Stimulated activated memory B cell treated with anti-CD40 and anti-IgM and Interleukin-4, amounts not matched to agents 10 μg/mL and 1 μg/mL and 100 μg/mL, for 72 hours (primary cell): ENCODE measurements around the gene RGS4.

Experiments used
- ATAC-seq: fragments of 150-1000 bp; cut with Tn5 transposase; 2 replicates; pipeline ENCODE4 v1.10.0; 2021
- H3K27ac Mint-ChIP-seq: one replicate; pipeline ENCODE4 v1.8.0; 2022; ENCODE audit warnings: mild to moderate bottlenecking, mixed read lengths
- H3K27me3 Mint-ChIP-seq: one replicate; pipeline ENCODE4 v1.8.0; 2022; ENCODE audit warnings: mixed read lengths
- H3K36me3 Mint-ChIP-seq: one replicate; pipeline ENCODE4 v1.8.0; 2022; ENCODE audit warnings: mixed read lengths
- H3K4me1 Mint-ChIP-seq: one replicate; pipeline ENCODE4 v1.8.0; 2022; ENCODE audit warnings: mixed read lengths
- H3K4me3 Mint-ChIP-seq: one replicate; pipeline ENCODE4 v1.8.0; 2022; ENCODE audit warnings: mild to moderate bottlenecking, moderate library complexity, mixed read lengths
- H3K9me3 Mint-ChIP-seq: one replicate; pipeline ENCODE4 v1.8.0; 2022; ENCODE audit warnings: mixed read lengths

The RGS4 gene

DNA sequence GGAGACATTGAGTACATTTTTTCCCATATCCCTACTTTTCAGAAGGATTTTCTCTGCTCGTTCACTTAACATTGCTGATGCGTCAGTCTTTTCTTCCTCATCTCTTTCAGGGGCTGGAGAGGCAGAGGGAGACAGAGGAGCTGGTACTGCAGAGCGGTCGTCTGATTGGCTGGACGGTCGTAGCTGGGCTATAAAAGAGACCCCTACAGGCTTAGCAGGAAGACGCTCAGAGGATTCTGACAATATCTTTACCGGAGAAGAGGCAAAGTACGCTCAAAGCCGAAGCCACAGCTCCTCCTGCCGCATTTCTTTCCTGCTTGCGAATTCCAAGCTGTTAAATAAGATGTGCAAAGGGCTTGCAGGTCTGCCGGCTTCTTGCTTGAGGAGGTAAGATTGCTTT is at the start of gene RGS4:
RGS4 (plus strand) TSS at position 220 of the 400 bp plus-strand sequence; CDS start at position 344, 124 bp downstream.
- H3K36me3 Mint-ChIP-seq: no peaks in the 10 kb centered on the region

DNA sequence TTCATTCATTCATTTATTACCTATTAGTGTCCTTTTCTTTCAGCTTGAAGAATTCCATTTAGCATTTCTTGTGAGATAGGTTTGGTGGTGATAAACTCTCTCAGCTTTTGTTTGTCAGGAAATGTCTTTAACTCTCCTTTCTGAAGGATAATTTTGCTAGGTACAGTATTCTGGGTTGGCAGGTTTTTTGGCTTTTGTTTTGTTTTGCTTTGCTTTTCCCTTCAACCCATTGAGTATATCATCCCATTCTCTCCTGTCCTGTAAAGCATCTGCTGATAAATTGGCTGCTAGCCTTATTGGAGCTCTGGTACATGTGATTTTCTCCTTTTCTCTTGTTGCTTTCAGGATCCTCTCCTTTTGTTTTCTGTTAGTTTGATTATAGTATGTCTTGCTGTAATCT is 47.0 kb upstream of the RGS4 start:
- no peak overlapping the region for H3K4me3 Mint-ChIP-seq

More for the DNA sequence above, at the start of gene RGS4:
- Mint-ChIP-seq H3K27me3 (peaks cover 38% of the 10 kb centered on the region), H3K4me1 (no peaks in the 10 kb centered on the region), H3K27ac (no peak within 1 kb of the TSS), H3K9me3 (no peaks in the 10 kb centered on the region), H3K4me3 (no peak within 1 kb of the TSS)
- ATAC-seq: no peak

DNA sequence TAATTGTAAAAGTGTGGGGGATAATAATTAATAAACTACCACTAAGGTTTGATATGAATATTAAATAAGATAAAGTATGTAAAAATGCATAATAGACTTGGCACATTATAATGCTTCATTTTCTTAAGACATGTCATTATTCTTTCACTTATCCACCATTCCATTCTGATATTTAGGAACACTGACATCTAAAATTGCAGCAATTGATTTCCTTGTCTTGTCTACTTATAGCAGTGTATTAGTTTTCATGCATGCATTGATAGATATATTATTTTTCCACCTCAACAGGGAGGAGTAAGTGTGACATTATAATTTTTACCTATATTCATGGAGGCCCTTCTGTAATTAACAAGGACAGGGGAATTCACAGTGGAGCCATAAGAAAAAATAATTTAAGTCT is 41.6 kb upstream of the RGS4 start:
- no peak overlapping the region for H3K4me3 Mint-ChIP-seq
- no peaks in the 10 kb centered on the region for H3K4me1 Mint-ChIP-seq
- no peak overlapping the region for H3K27ac Mint-ChIP-seq
- ATAC-seq: no peak
- peaks cover 8% of the 10 kb centered on the region for H3K9me3 Mint-ChIP-seq
- H3K36me3 Mint-ChIP-seq: no peaks in the 10 kb centered on the region
- no peaks in the 10 kb centered on the region for H3K27me3 Mint-ChIP-seq

More for the DNA sequence above, 47.0 kb upstream of the RGS4 start:
- Mint-ChIP-seq H3K9me3 (peaks cover 22% of the 10 kb centered on the region), H3K36me3 (no peaks in the 10 kb centered on the region), H3K27ac (no peak overlapping the region), H3K4me1 (no peaks in the 10 kb centered on the region), H3K27me3 (peaks cover 9% of the 10 kb centered on the region)
- ATAC-seq: no peak

DNA sequence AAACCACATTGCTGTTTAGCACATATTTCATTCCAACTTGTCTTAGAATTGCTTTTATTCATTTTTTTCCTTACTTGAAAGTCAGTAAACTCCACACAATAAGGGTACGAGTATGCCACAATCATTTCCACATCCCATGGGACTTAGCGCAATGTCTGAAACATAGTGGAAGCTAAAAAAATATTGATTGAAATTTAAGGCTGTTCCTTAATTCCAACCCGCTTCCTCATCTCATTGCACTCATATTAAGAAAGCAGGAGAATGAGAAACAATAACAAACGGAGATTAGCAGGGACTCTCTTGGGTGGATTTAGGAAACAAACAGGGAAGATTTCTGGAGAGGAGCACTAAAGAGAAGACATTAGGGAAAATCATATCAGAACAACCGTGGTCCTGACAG is 39.3 kb upstream of the RGS4 start:
- no peaks in the 10 kb centered on the region for H3K9me3 Mint-ChIP-seq
- no peak overlapping the region for H3K27ac Mint-ChIP-seq

DNA sequence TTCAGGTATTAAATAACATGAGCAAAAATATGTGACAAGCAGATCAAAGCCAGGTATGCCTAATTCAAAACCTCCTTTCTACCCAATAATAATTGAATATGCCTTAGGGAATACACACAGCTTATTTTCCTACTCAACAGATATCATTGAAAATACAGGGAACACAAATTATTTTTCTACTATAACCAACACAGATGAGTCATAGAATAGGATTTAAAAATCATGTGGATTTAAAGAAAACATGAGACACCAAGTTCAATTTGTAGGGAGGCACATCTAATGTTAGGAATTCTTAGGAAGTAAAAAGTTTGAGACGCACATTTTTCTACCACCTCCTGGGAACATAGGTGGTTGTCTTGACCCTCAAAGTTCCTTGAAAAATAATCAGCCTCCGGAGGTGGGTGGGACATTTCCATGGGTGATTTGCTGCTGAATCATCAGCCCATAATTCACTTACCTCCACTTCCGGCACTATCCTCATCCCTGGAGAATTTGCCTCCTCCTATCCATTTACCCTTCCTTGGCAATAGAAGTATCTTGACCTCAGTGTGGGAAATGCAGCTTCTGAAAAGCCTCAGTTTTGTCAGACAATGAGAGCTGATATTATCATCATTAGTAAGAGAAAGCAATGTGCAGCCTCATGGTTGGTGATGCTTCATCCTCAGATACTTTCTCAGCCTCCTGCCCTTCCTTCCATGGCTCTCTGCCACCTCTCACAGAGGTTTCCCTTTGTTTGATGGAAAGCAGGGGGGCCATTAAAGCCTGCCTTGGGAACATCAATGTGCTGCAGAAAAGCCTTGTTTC is 33.5 kb upstream of the RGS4 start:
- H3K9me3 Mint-ChIP-seq: no peaks in the 10 kb centered on the region
- no peak overlapping the region for H3K4me3 Mint-ChIP-seq
- no peak overlapping the region for H3K27ac Mint-ChIP-seq
- H3K4me1 Mint-ChIP-seq: no peaks in the 10 kb centered on the region
- no peaks in the 10 kb centered on the region for H3K36me3 Mint-ChIP-seq
- no peak for ATAC-seq
- peaks cover 9% of the 10 kb centered on the region for H3K27me3 Mint-ChIP-seq

More for the DNA sequence above, 39.3 kb upstream of the RGS4 start:
- no peaks in the 10 kb centered on the region for H3K4me1 Mint-ChIP-seq
- no peak for ATAC-seq
- no peak overlapping the region for H3K4me3 Mint-ChIP-seq
- no peaks in the 10 kb centered on the region for H3K36me3 Mint-ChIP-seq
- H3K27me3 Mint-ChIP-seq: peaks cover 9% of the 10 kb centered on the region

DNA sequence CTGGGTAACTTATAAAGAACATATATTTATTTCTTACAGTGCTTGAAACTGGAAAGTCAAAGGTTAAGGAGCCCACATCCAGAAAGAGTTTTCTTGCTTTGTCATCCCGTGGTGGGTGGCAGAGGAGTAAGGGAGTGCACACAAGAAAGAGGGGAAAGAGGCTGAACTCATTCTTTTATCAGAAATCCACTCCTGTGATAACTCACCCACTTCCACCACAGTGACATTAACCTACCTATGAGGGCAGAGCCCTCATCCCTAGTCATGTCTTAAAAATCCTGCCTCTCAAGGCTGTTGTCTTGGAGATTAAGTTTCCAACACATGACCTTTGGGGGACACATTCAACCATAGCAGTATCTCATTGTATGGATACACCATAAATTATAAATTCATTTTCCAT is 32.5 kb upstream of the RGS4 start:
- Mint-ChIP-seq H3K4me3 (no peak overlapping the region), H3K9me3 (no peaks in the 10 kb centered on the region), H3K27me3 (peaks cover 9% of the 10 kb centered on the region), H3K27ac (no peak overlapping the region), H3K36me3 (no peaks in the 10 kb centered on the region), H3K4me1 (no peaks in the 10 kb centered on the region)
- ATAC-seq: no peak

DNA sequence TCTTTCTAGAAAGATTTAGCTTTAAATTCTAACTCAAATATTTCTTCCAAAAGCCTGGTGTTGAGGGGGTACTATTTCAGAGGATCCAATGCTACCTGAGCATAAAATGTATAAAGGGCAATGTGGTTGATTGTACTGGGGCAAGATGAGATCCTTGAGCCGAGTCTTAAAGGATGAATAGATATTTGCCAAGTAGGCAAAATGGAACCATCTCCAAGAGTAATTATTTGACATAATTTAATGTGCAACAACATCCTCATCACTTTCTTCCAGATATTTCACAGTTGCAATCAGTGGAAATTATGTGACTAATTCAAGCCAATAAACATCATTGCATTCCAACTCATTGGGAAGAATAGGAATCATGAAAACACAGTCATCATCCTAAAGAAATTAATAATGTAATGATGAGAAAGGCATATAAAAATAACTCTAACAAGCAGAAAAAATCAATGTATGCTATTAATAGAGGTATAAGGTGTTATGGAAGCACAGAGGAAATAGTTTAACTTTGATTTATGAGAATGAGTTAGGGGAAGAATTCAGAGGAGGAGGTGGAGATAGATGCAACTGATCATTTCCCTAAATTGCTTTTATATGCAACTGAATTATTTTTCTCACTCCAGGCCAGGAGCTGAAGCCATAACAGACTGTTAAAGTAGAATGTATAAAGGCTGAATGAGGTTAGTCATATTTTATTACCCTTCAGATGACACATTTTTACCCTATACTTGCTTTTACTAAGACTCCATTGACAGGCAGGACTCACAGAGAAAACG is 30.0 kb upstream of the RGS4 start:
- ATAC-seq: no peak
- Mint-ChIP-seq H3K4me1 (no peaks in the 10 kb centered on the region), H3K9me3 (no peaks in the 10 kb centered on the region), H3K4me3 (no peak overlapping the region), H3K36me3 (no peaks in the 10 kb centered on the region), H3K27ac (no peak overlapping the region), H3K27me3 (no peaks in the 10 kb centered on the region)

DNA sequence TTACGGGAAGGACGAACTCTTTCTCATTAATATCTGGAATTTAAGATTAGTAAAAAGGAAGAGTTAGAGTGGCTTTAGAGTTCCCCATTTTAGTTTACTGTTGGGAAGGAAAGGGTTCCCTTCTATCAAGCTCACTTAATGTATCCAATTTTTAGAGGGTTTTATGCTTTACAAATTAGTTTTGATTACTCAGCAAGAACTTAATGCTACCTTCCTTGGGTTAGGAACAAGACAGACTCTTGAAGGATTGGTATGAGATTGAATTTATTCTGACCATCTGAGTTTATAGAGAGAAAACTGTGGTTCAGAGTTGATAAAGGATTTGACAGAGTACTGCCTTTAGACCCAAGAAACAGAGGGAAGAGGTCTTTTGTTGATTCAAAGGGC is 29.5 kb upstream of the RGS4 start:
- Mint-ChIP-seq H3K9me3 (no peaks in the 10 kb centered on the region), H3K27ac (no peak overlapping the region), H3K36me3 (no peaks in the 10 kb centered on the region), H3K27me3 (peaks cover 5% of the 10 kb centered on the region), H3K4me3 (no peak overlapping the region), H3K4me1 (no peaks in the 10 kb centered on the region)
- no peak for ATAC-seq

DNA sequence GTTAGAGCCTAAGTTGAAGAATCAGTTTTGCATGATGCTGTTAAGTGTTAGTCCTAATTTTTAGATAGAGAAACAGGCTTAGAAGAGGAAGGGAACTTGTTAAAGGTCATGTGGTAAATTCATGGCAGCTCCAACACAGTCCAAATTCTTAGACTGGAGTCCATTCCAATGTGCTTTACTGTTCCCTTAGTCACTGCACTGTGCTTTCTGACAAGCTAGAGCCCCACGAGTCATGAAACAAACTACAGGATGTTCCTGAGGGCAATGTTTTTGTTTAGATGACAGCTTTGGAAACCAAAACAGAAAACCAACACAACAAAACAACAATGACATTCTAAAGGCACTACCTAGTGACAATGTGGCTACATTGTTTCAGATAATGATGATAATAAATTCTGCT is 23.1 kb upstream of the RGS4 start:
- H3K4me1 Mint-ChIP-seq: no peaks in the 10 kb centered on the region
- no peak for ATAC-seq

DNA sequence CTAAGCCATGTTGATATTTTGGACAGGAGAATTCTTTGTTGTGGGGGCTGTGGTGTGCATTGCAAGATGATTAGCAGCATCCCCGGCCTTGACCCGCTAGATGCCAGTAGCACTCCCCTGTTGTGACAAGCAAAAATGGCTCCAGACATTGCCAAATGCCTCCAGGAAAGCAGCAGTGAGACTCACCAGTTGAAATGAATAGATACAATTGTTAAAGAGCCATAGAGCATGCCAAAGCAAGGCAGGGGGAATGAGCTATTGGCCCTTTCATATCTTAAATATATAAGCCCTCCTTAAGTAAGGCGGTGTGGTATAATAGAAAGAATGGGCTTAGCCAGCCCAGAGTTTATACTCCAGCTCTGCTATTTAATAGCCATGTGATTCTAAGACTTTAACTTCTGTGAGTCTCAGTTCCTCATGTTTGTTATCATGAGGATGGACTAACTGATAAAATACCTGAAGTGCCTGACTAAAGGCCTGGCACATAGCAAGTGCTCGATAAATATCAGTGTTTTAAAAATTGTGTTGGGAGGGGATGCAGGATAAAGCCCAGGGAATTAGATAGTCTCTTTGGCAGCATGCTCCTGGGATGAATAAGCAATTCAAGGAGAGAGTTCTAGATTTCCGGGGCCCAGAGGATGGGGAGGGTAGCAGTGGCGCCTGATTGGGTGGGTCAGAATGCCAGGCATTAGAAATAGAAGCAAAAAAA is 21.1 kb upstream of the RGS4 start:
- Mint-ChIP-seq H3K27ac (no peak overlapping the region), H3K4me1 (no peaks in the 10 kb centered on the region), H3K4me3 (no peak overlapping the region), H3K27me3 (peaks cover 16% of the 10 kb centered on the region), H3K9me3 (no peaks in the 10 kb centered on the region), H3K36me3 (no peaks in the 10 kb centered on the region)
- ATAC-seq: no peak

More for the DNA sequence above, 23.1 kb upstream of the RGS4 start:
- Mint-ChIP-seq H3K9me3 (no peaks in the 10 kb centered on the region), H3K27ac (no peak overlapping the region), H3K4me3 (no peak overlapping the region), H3K27me3 (peaks cover 16% of the 10 kb centered on the region), H3K36me3 (no peaks in the 10 kb centered on the region)

DNA sequence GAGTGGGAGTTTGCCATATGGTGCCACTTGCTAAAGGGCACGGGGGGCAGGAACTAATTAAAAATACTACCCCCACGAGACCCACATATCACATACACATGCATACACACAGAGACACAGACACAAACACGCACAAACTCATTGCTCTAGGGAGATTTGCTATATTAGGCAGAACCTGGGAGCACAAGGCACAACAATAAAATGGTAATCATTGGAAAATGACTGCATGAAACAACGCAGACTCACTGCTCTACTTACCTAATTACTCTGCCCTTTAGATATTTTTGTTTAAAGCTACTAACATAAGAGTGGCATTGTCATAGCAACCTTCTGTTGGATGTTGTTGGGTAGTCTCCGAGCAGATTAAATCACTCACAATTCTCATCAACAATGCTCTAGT is 20.3 kb upstream of the RGS4 start:
- H3K36me3 Mint-ChIP-seq: no peaks in the 10 kb centered on the region
- no peaks in the 10 kb centered on the region for H3K9me3 Mint-ChIP-seq
- H3K4me3 Mint-ChIP-seq: no peak overlapping the region
- no peaks in the 10 kb centered on the region for H3K4me1 Mint-ChIP-seq
- no peak overlapping the region for H3K27ac Mint-ChIP-seq
- no peak for ATAC-seq
- H3K27me3 Mint-ChIP-seq: peaks cover 24% of the 10 kb centered on the region

DNA sequence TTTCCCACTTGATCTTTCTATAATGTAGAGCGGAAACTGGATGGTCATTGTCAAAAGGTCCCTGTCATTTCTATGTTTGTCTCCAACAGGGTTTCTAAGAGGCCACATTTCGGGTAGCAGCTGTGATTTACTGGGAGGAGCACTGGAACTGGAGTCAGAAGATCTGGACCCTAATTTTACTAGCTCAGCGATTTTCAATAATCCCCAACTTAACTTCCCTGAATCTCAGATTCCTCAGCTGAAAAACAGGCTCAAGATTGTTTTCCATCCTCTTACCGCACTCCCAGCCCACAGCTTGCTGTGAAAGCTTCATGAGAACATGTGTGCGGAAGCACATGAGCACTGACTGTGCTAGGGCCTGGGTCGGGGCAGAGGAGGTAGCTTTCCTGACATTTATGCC is 19.9 kb upstream of the RGS4 start:
- no peak overlapping the region for H3K4me3 Mint-ChIP-seq
- no peaks in the 10 kb centered on the region for H3K9me3 Mint-ChIP-seq
- ATAC-seq: no peak
- H3K36me3 Mint-ChIP-seq: no peaks in the 10 kb centered on the region
- no peaks in the 10 kb centered on the region for H3K4me1 Mint-ChIP-seq
- peaks cover 25% of the 10 kb centered on the region for H3K27me3 Mint-ChIP-seq
- no peak overlapping the region for H3K27ac Mint-ChIP-seq

DNA sequence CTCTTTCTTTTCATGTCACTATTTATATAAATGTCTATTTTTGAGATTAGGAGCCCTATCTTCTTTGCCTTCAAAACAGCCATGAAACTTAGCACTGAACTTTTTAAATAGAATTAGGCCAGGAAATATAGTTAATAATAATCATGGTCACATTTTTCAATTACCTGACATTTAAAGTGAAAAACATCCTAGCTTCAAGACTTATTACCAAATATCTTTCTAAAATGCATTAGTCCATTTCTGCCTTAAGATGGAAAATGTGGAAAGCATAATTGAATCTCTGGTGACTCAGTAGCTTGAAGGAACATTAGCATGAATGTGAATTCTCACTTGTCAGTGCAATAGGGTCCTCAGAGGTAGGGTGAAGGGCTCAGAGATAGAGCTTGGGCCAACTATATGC is 18.7 kb upstream of the RGS4 start:
- Mint-ChIP-seq H3K27ac (no peak overlapping the region), H3K9me3 (no peaks in the 10 kb centered on the region), H3K27me3 (peaks cover 13% of the 10 kb centered on the region), H3K36me3 (no peaks in the 10 kb centered on the region), H3K4me3 (no peak overlapping the region), H3K4me1 (no peaks in the 10 kb centered on the region)
- no peak for ATAC-seq

DNA sequence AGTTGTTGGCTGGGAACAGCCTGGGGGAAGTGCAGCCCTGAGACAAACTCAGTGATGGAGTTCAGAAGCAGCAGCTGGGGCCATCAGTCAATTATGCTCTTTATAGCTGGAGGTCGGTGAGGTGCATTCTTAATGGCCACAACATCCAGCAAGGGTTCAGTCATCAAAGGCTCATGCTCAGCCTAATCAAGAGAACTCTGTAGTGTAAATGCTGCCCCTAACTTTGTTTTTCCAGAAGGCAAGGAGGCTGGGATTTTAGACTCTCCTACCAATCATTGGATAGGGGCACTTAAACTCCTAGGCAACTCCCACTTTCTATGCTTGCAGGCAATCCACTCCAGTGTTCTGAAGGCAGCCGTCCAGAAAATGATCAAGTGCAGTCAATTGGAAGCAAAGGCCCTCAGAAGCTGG is 15.0 kb upstream of the RGS4 start:
- Mint-ChIP-seq H3K27ac (no peak overlapping the region), H3K36me3 (no peaks in the 10 kb centered on the region), H3K9me3 (no peaks in the 10 kb centered on the region), H3K4me3 (no peak overlapping the region), H3K4me1 (no peaks in the 10 kb centered on the region), H3K27me3 (peaks cover 19% of the 10 kb centered on the region)
- no peak for ATAC-seq

DNA sequence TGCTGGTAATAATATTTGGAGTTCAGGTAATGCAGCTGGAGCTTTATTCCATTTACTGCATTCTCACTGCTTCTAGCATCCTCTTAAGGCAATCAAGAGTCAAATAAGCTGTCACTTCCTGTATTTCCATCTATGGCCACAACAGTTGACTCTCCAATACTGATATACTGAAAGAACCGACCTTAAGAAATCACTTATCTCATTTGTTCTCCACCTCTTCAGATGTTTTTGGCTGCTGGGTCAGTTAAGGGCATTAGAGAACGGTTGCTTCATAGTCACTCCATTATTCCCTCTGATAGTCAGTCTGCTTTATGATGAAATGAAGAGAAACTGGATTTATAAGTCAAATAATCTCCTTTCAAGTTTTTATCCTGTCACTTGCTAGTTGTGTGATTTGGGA is 14.2 kb upstream of the RGS4 start:
- Mint-ChIP-seq H3K4me3 (no peak overlapping the region), H3K27me3 (peaks cover 19% of the 10 kb centered on the region), H3K27ac (no peak overlapping the region), H3K4me1 (no peaks in the 10 kb centered on the region), H3K36me3 (no peaks in the 10 kb centered on the region), H3K9me3 (no peaks in the 10 kb centered on the region)
- no peak for ATAC-seq
